NCI-H1436 (cell line): ENCODE results near the gene CHD9NB.
"Not testable (repeated sequence)": the region's sequence is repeated elsewhere in the genome, so short reads cannot be mapped to it uniquely, and the experiment has no call there.

Source experiments
- DNase-seq: peaks from one replicate; lab custom pipeline; 2025; lab: John Stamatoyannopoulos, UW

The CHD9NB gene

GRCh38 chr16:53057658-53058057 is 5.0 kb upstream of the CHD9NB start:
- no peak for DNase-seq

DNA sequence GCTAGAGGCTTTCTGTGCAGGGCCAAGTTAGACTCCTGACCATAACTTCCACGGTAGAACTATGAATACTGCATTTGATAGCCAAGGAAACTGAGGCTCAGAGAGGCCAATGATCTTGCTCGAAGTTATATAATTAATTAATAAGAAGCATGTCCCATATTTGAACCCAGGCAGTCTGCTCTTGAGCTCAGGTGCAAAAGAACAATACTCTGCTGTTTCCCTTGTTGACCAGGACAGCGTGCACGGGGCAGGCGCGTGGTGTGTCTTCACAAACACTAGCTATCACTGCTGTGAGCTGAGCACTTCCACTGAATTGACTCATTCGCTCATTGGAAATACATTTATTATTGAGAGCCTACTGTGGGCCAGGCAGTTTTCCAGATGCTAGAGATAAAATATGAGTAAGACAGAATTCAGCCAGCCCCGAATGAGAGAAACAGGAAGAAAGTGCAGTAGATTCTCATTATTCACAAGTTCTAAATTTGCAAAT is 3.7 kb upstream of the CHD9NB start:
- no peak for DNase-seq

DNA sequence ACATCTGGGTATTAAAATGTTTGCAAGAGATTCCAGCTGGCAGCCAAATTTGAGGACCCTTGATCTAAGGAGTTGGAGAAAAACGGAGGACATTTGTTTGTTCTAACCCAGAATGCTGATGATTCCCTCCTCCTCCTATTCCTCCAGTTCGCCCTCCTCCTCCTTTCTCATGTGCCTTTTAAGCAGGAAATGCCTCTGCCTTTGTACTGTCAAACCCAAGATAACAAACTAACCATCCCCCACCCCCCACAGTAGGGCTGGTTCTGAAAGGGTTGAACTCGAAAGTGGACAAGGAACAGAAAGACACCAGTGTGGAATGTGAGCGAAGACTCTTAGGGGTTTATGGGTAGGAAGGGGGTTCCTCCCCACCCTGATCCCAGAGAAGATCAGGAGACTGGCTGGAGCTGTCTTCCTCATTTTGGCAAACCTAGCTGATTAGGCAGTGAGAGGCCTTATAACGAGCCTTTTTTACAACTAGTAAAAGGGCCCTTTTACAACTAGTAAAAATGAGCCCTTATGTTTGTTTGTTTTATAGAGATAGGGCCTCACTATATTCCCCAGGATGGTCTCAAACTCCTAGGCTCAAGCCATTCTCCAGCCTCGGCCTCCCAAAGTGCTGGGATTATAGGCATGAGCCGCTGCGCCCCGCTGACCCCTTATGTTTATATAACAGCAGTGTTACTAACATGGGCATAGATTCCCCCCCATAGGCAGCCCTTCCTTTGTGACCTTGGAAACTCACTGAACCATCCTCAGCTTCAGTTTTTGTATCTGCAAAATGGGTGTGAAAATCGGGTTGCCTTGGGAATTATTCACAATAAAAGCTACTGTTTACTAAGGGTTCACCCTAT is 3.1 kb upstream of the CHD9NB start:
- DNase-seq: no peak

- DNase-seq: peak; percentile 81
Observed at GRCh38 chr16:53054670-53055485, 2.2 kb upstream of the CHD9NB start, which contains the start of gene CHD9. CHD9 (plus strand) TSS chr16:53054991; CDS start chr16:53156090, 101,099 bp downstream.

GRCh38 chr16:53053967-53054669 is 1.4 kb upstream of the CHD9NB start:
- DNase-seq: peak; percentile 18

- DNase-seq: not testable (repeated sequence)
Observed at GRCh38 chr16:53051255-53051654, 1.4 kb downstream of the CHD9NB start.

DNA sequence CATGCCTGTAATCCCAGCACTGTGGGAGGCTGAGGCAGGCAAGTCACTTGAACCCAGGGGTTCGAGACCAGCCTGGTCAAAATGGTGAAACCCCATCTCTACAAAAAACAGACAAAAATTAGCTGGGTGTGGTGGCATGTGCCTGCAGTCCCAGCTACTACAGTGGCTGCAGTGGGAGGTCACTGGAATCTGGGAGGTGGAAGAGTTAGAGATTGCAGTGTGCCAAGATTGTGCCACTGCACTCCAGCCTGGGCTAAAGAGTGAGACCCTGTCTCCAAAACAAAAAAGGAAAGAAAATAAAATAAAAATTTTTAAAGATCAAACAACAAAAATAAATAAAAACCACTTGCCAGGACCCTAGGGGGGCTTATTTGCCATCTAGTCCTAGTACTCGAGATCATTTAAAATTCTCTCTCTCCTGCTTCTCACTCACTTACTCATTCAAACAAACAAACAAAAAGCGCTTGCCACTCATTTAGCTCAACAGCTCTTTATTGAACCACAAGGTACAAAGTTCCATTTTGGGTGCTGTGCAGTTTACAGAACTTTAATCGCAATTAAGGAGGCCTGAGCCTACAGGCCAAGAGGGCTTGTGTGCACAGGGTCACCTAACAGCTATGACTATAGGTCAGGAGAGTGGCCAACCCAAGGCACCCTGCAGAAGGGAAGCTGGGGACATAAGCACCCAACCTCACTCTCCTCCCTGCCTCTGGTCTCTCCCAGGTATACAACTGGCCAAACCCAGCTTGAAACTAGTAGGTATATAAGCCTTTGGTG is 4.4 kb downstream of the CHD9NB start:
- no peak for DNase-seq

DNA sequence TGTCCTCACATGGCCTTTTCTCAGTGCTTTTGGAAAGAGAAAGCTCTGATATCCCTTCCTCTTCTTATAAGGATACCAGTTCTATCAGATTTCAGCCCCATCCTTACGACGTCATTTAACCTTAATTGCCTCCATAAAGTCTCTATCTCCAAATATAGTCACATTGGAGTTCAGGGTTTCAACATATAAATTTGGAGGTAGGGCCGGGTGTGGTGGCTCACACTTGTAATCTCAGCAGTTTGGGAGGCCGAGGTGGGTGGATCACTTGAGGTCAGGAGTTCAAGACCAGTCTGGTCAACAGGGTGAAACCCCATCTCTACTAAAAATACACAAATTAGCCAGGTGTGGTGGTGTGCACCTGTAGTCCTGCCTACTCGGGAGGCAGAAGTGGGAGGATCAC is 5.2 kb downstream of the CHD9NB start:
- DNase-seq: not testable (repeated sequence)

- DNase-seq: no peak
Observed at GRCh38 chr16:53045341-53046220, 7.1 kb downstream of the CHD9NB start.

DNA sequence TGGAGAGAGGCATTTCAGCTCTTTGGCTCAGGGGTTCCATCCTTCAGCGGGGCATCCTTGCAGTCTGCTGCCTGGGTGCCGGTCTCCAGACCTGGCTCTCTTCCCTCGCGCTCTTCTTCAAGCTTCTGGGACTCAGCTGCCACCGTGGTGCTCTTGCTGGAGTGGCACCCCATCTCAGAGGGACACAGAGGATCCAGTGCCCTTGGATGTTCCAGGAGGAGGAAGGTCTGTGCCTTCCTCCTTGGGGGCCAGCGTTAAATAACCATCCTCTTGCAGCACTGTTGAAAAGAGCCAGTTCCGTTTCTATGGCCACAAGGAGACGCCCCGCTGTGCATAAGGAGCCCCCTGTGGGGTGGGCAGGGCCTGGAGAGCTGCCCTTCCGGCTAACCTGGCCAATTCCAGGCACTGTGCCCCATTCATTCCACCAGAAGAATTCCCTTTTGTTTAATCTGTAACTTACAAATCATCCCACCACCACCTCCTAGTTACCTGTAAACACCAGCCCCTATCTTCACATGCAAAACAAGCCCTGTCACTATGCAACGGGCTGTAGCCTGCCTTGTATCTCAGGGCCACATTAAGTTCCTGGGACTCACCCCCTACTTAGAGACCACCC is 8.6 kb downstream of the CHD9NB start:
- no peak for DNase-seq

DNA sequence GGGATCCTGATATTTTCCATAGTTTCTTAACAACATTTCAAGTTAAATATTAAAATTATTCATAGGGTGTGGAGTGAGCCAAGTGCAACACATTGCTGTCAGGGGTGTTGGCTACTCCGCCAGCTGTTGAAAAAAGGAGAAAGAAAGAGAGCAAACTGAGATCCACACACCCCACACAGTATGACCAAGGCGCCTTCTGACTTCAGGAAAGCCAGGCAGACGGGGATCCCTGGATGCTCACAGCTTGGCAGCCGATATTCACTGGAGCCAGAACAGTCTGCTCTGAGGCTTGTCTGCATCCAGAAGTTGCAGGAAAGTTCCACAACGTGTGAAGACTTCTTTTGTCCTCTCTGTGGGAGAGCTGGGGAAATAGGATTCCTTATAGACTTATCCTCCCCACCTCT is 9.3 kb downstream of the CHD9NB start:
- no peak for DNase-seq

DNA sequence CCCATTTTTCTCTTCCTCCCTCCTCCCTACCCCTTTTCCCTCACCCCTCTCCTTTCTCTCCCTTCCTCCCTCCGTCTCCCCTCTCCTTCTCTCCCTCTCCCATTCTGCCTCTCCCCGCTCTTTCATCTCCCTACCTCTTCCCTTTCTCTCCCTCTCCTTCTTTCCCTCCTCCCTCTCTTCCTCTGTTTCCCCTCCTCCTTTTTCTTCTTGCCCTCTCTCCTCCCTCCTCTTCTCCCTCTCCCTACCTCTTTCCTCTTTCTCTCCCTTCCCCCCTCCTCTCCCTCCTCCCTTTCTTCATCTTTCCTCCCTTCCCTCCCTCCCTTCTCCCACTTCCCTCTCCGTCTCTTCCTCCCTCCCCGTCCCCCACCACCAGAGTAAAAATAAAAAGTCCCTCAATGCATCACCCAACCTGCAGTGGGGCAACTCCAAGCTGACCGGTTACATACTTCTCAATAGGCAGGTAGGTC is 10.4 kb downstream of the CHD9NB start:
- DNase-seq: no peak

- no peak for DNase-seq
Observed at GRCh38 chr16:53041320-53042051, 11.2 kb downstream of the CHD9NB start.

DNA sequence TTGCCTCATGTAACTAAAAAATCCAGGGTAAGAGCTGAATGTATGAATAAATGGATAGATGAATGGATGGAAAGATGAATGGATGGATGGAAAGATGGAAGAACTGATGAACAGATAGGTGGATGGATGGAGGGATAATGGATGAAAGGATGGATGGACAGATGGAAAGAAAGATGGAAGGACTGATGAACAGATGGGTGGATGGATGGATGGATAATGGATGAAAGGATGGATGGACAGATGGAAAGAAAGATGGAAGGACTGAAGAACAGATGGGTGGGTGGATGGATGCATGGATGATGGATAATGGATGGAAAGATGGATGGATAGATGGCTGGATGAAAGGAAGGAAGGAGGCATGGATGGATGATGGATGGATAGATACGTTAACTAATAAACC is 11.9 kb downstream of the CHD9NB start:
- DNase-seq: no peak

- not testable (repeated sequence) for DNase-seq
Observed at GRCh38 chr16:53036711-53037110, 16.0 kb downstream of the CHD9NB start.

GRCh38 chr16:53036066-53036465 is 16.6 kb downstream of the CHD9NB start:
- DNase-seq: no peak

- no peak for DNase-seq
Observed at GRCh38 chr16:53035176-53035942, 17.3 kb downstream of the CHD9NB start.

DNA sequence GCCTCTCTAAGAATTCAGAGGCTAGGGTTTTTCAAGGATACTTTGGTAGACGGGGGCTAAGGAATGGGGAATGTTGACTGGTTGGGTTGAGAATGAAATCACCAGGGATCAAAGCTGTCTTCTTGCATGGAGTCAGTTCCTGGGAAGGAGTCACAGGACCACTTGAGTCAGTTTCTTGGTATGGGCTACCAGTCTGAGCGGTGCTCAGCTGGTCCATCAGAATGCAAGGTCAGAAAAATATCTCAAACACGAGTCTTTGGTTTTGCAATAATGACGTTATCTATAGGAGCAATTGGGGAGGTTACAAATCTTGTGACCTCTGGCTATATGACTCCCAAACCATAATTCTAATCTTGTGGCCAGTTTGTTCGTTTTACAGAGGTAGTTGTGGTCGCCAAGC is 18.4 kb downstream of the CHD9NB start:
- no peak for DNase-seq
